Measurements from ENCODE around the gene STRN4.

STRN4 gene

GRCh38 chr19:46725859-46726393, 20.3 kb downstream of the STRN4 start:
- Histone ChIP-seq H3K27me3 (ENCODE audit: insufficient read depth, poor library complexity, severe bottlenecking) (no peaks in the 10 kb centered on the region), H3K4me3 (replicated peaks; ENCODE audit: insufficient read depth, low read length) (no peak overlapping the region), H3K27ac (replicated peaks) (no peak overlapping the region)
- TF ChIP-seq POLR2AphosphoS5 (IDR thresholded peaks at IDR 0.05; ENCODE audit: low read depth) (no peak), CTCF (IDR thresholded peaks at IDR 0.05; ENCODE audit: insufficient read depth, low read length) (no peak), GABPA (IDR thresholded peaks at IDR 0.05; ENCODE audit: low read depth) (no peak), REST (IDR thresholded peaks at IDR 0.05; ENCODE audit: insufficient replicate concordance, low read depth) (no peak), SPI1 (IDR thresholded peaks at IDR 0.05; ENCODE audit: borderline replicate concordance, low read depth) (no peak)
- no peak for DNase-seq (ENCODE audit: low read depth in 1 of 2, low spot score in 1 of 2)

GRCh38 chr19:46725036-46725820, 21.0 kb downstream of the STRN4 start:
- Histone ChIP-seq H3K27ac (replicated peaks) (no peak overlapping the region), H3K27me3 (ENCODE audit: insufficient read depth, poor library complexity, severe bottlenecking) (no peaks in the 10 kb centered on the region), H3K4me3 (replicated peaks; ENCODE audit: insufficient read depth, low read length) (no peak overlapping the region)
- TF ChIP-seq POLR2AphosphoS5 (IDR thresholded peaks at IDR 0.05; ENCODE audit: low read depth) (no peak), SPI1 (IDR thresholded peaks at IDR 0.05; ENCODE audit: borderline replicate concordance, low read depth) (no peak), CTCF (IDR thresholded peaks at IDR 0.05; ENCODE audit: insufficient read depth, low read length) (no peak)
- no peak for DNase-seq (ENCODE audit: low read depth in 1 of 2, low spot score in 1 of 2)

- no peak overlapping the region for H3K4me3 ChIP-seq (replicated peaks; ENCODE audit: insufficient read depth, low read length)
- no peak overlapping the region for H3K27ac ChIP-seq (replicated peaks)
- no peak for DNase-seq (ENCODE audit: low read depth in 1 of 2, low spot score in 1 of 2)
- H3K27me3 ChIP-seq (ENCODE audit: insufficient read depth, poor library complexity, severe bottlenecking), result no peaks in the 10 kb centered on the region
- TF ChIP-seq CTCF (IDR thresholded peaks at IDR 0.05; ENCODE audit: insufficient read depth, low read length) (no peak), REST (IDR thresholded peaks at IDR 0.05; ENCODE audit: insufficient replicate concordance, low read depth) (no peak), SPI1 (IDR thresholded peaks at IDR 0.05; ENCODE audit: borderline replicate concordance, low read depth) (no peak), GABPA (IDR thresholded peaks at IDR 0.05; ENCODE audit: low read depth) (no peak), POLR2AphosphoS5 (IDR thresholded peaks at IDR 0.05; ENCODE audit: low read depth) (no peak; the same call in 1 of the 2 replicates)
These were observed 21.8 kb downstream of the STRN4 start for GRCh38 chr19:46724468-46724867.
